Endodermal cell (in vitro differentiated cells): ENCODE data around the gene GPR42. TPM values are rescaled to one million over a fixed set of nuclear protein-coding genes. Genes with fewer than 3 reads are reported as not detected.

ENCODE experiments used
- DNase-seq: peaks from one replicate; pipeline ENCODE4 v3.0.0-alpha.2; 2017
- H3K27ac ChIP-seq: 2 replicates; pipeline ENCODE4 v1.5.1; 2013; ENCODE audit warnings: mild to moderate bottlenecking, low read depth, low read length, moderate library complexity
- H3K27me3 ChIP-seq: 2 replicates; pipeline ENCODE4 v1.6.1; 2013; ENCODE audit warnings: mild to moderate bottlenecking, low read length, moderate library complexity; ENCODE audit not compliant: insufficient read depth, control insufficient read depth, poor library complexity, severe bottlenecking
- H3K36me3 ChIP-seq: 2 replicates; pipeline ENCODE4 v1.7.0; 2013; ENCODE audit warnings: mild to moderate bottlenecking, low read length, moderate library complexity; ENCODE audit not compliant: control insufficient read depth, insufficient read depth
- H3K4me1 ChIP-seq: one replicate; pipeline ENCODE4 v1.7.0; 2013; ENCODE audit warnings: low read length; ENCODE audit not compliant: control insufficient read depth, insufficient read depth
- H3K4me3 ChIP-seq: 2 replicates; pipeline ENCODE4 v1.5.1; 2013; ENCODE audit warnings: mild to moderate bottlenecking, low read length, moderate library complexity
- H3K9ac ChIP-seq: 2 replicates; pipeline ENCODE4 v1.6.1; 2013; ENCODE audit warnings: mild to moderate bottlenecking, low read length, moderate library complexity; ENCODE audit not compliant: poor library complexity, severe bottlenecking; ENCODE audit errors: extremely low read depth
- H3K9me3 ChIP-seq: 2 replicates; pipeline ENCODE4 v1.6.1; 2013; ENCODE audit warnings: mild to moderate bottlenecking, low read length, moderate library complexity; ENCODE audit not compliant: control insufficient read depth
- H3K27ac Mint-ChIP-seq: 2 replicates; pipeline ENCODE4 v1.8.0; 2020; ENCODE audit warnings: mixed read lengths
- H3K27me3 Mint-ChIP-seq: 2 replicates; pipeline ENCODE4 v1.8.0; 2021; ENCODE audit warnings: mild to moderate bottlenecking, mixed read lengths; ENCODE audit not compliant: insufficient read depth
- H3K36me3 Mint-ChIP-seq: 2 replicates; pipeline ENCODE4 v1.8.0; 2020; ENCODE audit warnings: low read depth, mixed read lengths
- H3K4me1 Mint-ChIP-seq: 2 replicates; pipeline ENCODE4 v1.8.0; 2020; ENCODE audit warnings: mixed read lengths
- H3K4me3 Mint-ChIP-seq: 2 replicates; pipeline ENCODE4 v1.8.0; 2020; ENCODE audit warnings: mild to moderate bottlenecking, moderate library complexity, mixed read lengths
- H3K9me3 Mint-ChIP-seq: 2 replicates; pipeline ENCODE4 v1.8.0; 2020; ENCODE audit warnings: mild to moderate bottlenecking, mixed read lengths
- CTCF ChIP-seq: fragments of 200-600 bp; sonication (generic); conservative IDR thresholded peaks from 2 replicates; pipeline ENCODE4 v1.5.0; 2021; ENCODE audit warnings: antibody characterized with exemption, mild to moderate bottlenecking
- WGBS, 2 experiments: methylation state at CpG; one replicate each; pipeline versions ENCODE4 v1.1.5 to v1.1.7; 2013; ENCODE audit warnings: missing lambda C conversion rate in 2 of 2, mixed read lengths in 1 of 2; ENCODE audit not compliant: insufficient coverage in 1 of 2, insufficient read length in 1 of 2; 5-methylcytosine and 5-hydroxymethylcytosine counted together
- total RNA-seq, 2 donors: library from RNA; stranded (reverse); fragmentation: NEBNext Ultra II Directional in 1 of 2; extraction: Animal tissue kit (Norgen Biotek cat#: 25700) in 1 of 2; gene quantifications; 2 replicates in 1 of 2; 3 replicates in 1 of 2; pipeline ENCODE4 v1.2.1, GENCODE V29; 2021

The GPR42 gene
- total RNA-seq, 2 donors from 2014 or later, result not detected

- Mint-ChIP-seq H3K36me3 (no peaks in the 10 kb centered on the region), H3K27ac (no peak overlapping the region), H3K4me1 (no peaks in the 10 kb centered on the region), H3K4me3 (no peak overlapping the region), H3K27me3 (no peaks in the 10 kb centered on the region), H3K9me3 (no peaks in the 10 kb centered on the region)
- no peak for DNase-seq
- H3K36me3 ChIP-seq, result no peaks in the 10 kb centered on the region
- H3K9ac ChIP-seq, result no peak overlapping the region
- H3K27ac ChIP-seq, result no peak overlapping the region
- WGBS, 2 experiments, result 63 to 87% methylated on average over 2 to 6 of the region's 7 CpGs
- H3K9me3 ChIP-seq, result no peaks in the 10 kb centered on the region
- H3K4me1 ChIP-seq, result no peaks in the 10 kb centered on the region
- no peak for TF ChIP-seq CTCF
- H3K27me3 ChIP-seq, result no peaks in the 10 kb centered on the region
- no peak overlapping the region for H3K4me3 ChIP-seq
Measured at GRCh38 chr19:35330475-35330874, 40.4 kb upstream of the GPR42 start.

GRCh38 chr19:35331551-35332214, 39.2 kb upstream of the GPR42 start:
- Histone ChIP-seq H3K9me3 (no peaks in the 10 kb centered on the region), H3K36me3 (no peaks in the 10 kb centered on the region), H3K4me1 (no peaks in the 10 kb centered on the region), H3K4me3 (no peak overlapping the region), H3K9ac (no peak overlapping the region), H3K27ac (no peak overlapping the region), H3K27me3 (no peaks in the 10 kb centered on the region)
- Mint-ChIP-seq H3K9me3 (no peaks in the 10 kb centered on the region), H3K4me1 (no peaks in the 10 kb centered on the region), H3K27ac (no peak overlapping the region), H3K27me3 (no peaks in the 10 kb centered on the region), H3K36me3 (no peaks in the 10 kb centered on the region), H3K4me3 (no peak overlapping the region)
- WGBS, 2 experiments, result 89 to 93% methylated on average over 2 to 12 of the region's 14 CpGs
- no peak for DNase-seq
- no peak for TF ChIP-seq CTCF

DNA sequence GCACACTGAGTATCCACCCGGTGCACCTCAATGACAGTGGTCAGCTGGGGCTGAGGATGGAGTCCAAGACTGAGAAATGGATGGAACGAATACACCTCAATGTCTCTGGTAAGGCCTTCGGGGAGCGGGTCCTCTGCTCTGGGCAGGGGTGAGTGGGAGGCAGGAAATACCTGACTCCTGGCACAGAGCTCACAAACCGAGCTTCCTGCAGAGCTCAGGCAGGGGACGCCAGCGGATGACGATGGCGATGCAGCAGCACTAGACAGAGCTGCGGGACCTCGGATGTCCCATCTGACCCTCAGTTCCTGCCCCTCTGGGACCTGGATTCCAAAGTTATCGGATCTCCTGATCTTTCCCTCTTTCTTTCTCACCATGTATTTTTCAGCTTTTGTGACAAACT, 38.1 kb upstream of the GPR42 start:
- DNase-seq, result no peak
- H3K36me3 Mint-ChIP-seq, result no peaks in the 10 kb centered on the region
- H3K36me3 ChIP-seq, result no peaks in the 10 kb centered on the region
- no peak overlapping the region for H3K4me3 ChIP-seq
- H3K4me3 Mint-ChIP-seq, result no peak overlapping the region
- no peaks in the 10 kb centered on the region for H3K9me3 ChIP-seq
- H3K27ac ChIP-seq, result no peak overlapping the region
- no peak for TF ChIP-seq CTCF
- no peak overlapping the region for H3K9ac ChIP-seq
- no peak overlapping the region for H3K27ac Mint-ChIP-seq
- 87 to 97% methylated on average over 12 of the region's 12 CpGs for WGBS, 2 experiments
- H3K27me3 ChIP-seq, result no peaks in the 10 kb centered on the region
- H3K4me1 Mint-ChIP-seq, result no peaks in the 10 kb centered on the region
- no peaks in the 10 kb centered on the region for H3K9me3 Mint-ChIP-seq
- H3K4me1 ChIP-seq, result no peaks in the 10 kb centered on the region
- no peaks in the 10 kb centered on the region for H3K27me3 Mint-ChIP-seq
